H9 (cell line): ENCODE measurements around the gene LCMT2. TPM values are rescaled to one million over a fixed set of nuclear protein-coding genes. Genes with fewer than 3 reads are reported as not detected.
A peak's percentile ranks its signal among the peaks of the same experiment; 100 is the strongest.

Experiments
- DNase-seq: peaks from one replicate; pipeline ENCODE4 v3.0.0-alpha.2; 2017
- H2AFZ ChIP-seq: one replicate; pipeline ENCODE4 v1.6.1; 2013; ENCODE audit warnings: mild to moderate bottlenecking, low read length, control low read depth, moderate library complexity
- H2AK5ac ChIP-seq: 2 replicates; pipeline ENCODE4 v1.6.1; 2013; ENCODE audit warnings: low read length, control low read depth, mixed read lengths; ENCODE audit not compliant: insufficient read length
- H2BK120ac ChIP-seq: one replicate; pipeline ENCODE4 v1.6.1; 2013; ENCODE audit warnings: low read depth, mild to moderate bottlenecking, low read length, control low read depth, inconsistent platforms; ENCODE audit not compliant: poor library complexity, severe bottlenecking
- H2BK12ac ChIP-seq: 2 replicates; pipeline ENCODE4 v1.6.1; 2013; ENCODE audit warnings: low read length, control low read depth, mixed read lengths, low read depth; ENCODE audit not compliant: insufficient read length
- H2BK15ac ChIP-seq: 2 replicates; pipeline ENCODE4 v1.6.1; 2013; ENCODE audit warnings: low read depth, low read length, control low read depth
- H2BK20ac ChIP-seq: one replicate; pipeline ENCODE4 v1.6.1; 2013; ENCODE audit warnings: low read depth, mild to moderate bottlenecking, low read length, control low read depth, inconsistent platforms; ENCODE audit not compliant: poor library complexity, severe bottlenecking
- H2BK5ac ChIP-seq: 2 replicates; pipeline ENCODE4 v1.6.1; 2013; ENCODE audit warnings: low read length, control low read depth, mixed read lengths; ENCODE audit not compliant: insufficient read length
- H3K14ac ChIP-seq: 2 replicates; pipeline ENCODE4 v1.6.1; 2013; ENCODE audit warnings: low read length, control low read depth; ENCODE audit not compliant: insufficient read depth
- H3K18ac ChIP-seq: 2 replicates; pipeline ENCODE4 v1.6.1; 2013; ENCODE audit warnings: low read depth, mild to moderate bottlenecking, mixed read lengths, low read length, control low read depth; ENCODE audit not compliant: insufficient read length
- H3K23ac ChIP-seq: 2 replicates; pipeline ENCODE4 v1.6.1; 2013; ENCODE audit warnings: low read length, control low read depth, mixed read lengths, low read depth; ENCODE audit not compliant: insufficient read length
- H3K23me2 ChIP-seq: 2 replicates; pipeline ENCODE4 v1.6.1; 2013; ENCODE audit warnings: low read depth, mild to moderate bottlenecking, mixed read lengths, low read length, control low read depth; ENCODE audit not compliant: insufficient read length, poor library complexity, severe bottlenecking
- H3K27ac ChIP-seq: 2 replicates; pipeline ENCODE4 v1.5.1; 2013; ENCODE audit warnings: low read length, control low read depth, mixed read lengths, low read depth; ENCODE audit not compliant: insufficient read length
- H3K27me3 ChIP-seq: 2 replicates; pipeline ENCODE4 v1.6.1; 2013; ENCODE audit warnings: low read length, control low read depth, inconsistent platforms; ENCODE audit not compliant: insufficient read depth
- H3K4ac ChIP-seq: 2 replicates; pipeline ENCODE4 v1.6.1; 2013; ENCODE audit warnings: low read depth, mild to moderate bottlenecking, control low read depth, inconsistent platforms, low read length, moderate library complexity
- H3K4me1 ChIP-seq: 2 replicates; pipeline ENCODE4 v1.6.1; 2013; ENCODE audit warnings: low read length, control low read depth, inconsistent platforms; ENCODE audit not compliant: insufficient read depth
- H3K4me2 ChIP-seq: 2 replicates; pipeline ENCODE4 v1.6.1; 2013; ENCODE audit warnings: low read length, control low read depth, mixed read lengths; ENCODE audit not compliant: insufficient read length, insufficient read depth
- H3K56ac ChIP-seq: 2 replicates; pipeline ENCODE4 v1.6.1; 2013; ENCODE audit warnings: low read depth, mild to moderate bottlenecking, mixed read lengths, low read length, control low read depth; ENCODE audit not compliant: insufficient read length
- H3K79me1 ChIP-seq: 2 replicates; pipeline ENCODE4 v1.6.1; 2013; ENCODE audit warnings: low read depth, mild to moderate bottlenecking, moderate library complexity, low read length, control low read depth, inconsistent platforms; ENCODE audit not compliant: insufficient read depth, poor library complexity, severe bottlenecking
- H3K79me2 ChIP-seq: 2 replicates; pipeline ENCODE4 v1.6.1; 2013; ENCODE audit warnings: low read length, control low read depth, inconsistent platforms; ENCODE audit not compliant: insufficient read depth
- H3K9ac ChIP-seq: 2 replicates; pipeline ENCODE4 v1.6.1; 2013; ENCODE audit warnings: low read length, control low read depth, mixed read lengths; ENCODE audit not compliant: insufficient read length; ENCODE audit errors: extremely low read depth
- H3K9me3 ChIP-seq: one replicate; pipeline ENCODE4 v1.6.1; 2013; ENCODE audit warnings: low read depth, low read length, inconsistent platforms; ENCODE audit not compliant: control insufficient read depth
- H3T11ph ChIP-seq: one replicate; pipeline ENCODE4 v1.6.1; 2013; ENCODE audit warnings: mild to moderate bottlenecking, low read length, control low read depth, inconsistent platforms
- H4K20me1 ChIP-seq: one replicate; pipeline ENCODE4 v1.6.1; 2013; ENCODE audit not compliant: control insufficient read depth, insufficient read length, insufficient read depth
- H4K5ac ChIP-seq: 2 replicates; pipeline ENCODE4 v1.6.1; 2013; ENCODE audit warnings: low read depth, mild to moderate bottlenecking, mixed read lengths, low read length, control low read depth; ENCODE audit not compliant: insufficient read length
- H4K8ac ChIP-seq: replicated peaks from 2 replicates; pipeline ENCODE4 v1.6.1; 2013; ENCODE audit warnings: low read length, control low read depth, mixed read lengths, low read depth; ENCODE audit not compliant: insufficient read length
- H4K91ac ChIP-seq: 2 replicates; pipeline ENCODE4 v1.6.1; 2013; ENCODE audit warnings: low read depth, mild to moderate bottlenecking, moderate library complexity, mixed read lengths, low read length, control low read depth; ENCODE audit not compliant: insufficient read length
- H3K27ac Mint-ChIP-seq, 3 experiments: 2 replicates in 2 of 3; 3 replicates in 1 of 3; pipeline ENCODE4 v1.8.0; 2020 to 2021; ENCODE audit warnings: mixed read lengths in 3 of 3, mild to moderate bottlenecking in 1 of 3, moderate library complexity in 1 of 3
- H3K27me3 Mint-ChIP-seq: 2 replicates; pipeline ENCODE4 v1.8.0; 2021; ENCODE audit warnings: low read depth, mild to moderate bottlenecking, moderate library complexity, mixed read lengths
- H3K36me3 Mint-ChIP-seq, 3 experiments: 2 replicates in 2 of 3; 3 replicates in 1 of 3; pipeline ENCODE4 v1.8.0; 2020 to 2021; ENCODE audit warnings: low read depth in 3 of 3, mixed read lengths in 3 of 3; ENCODE audit not compliant: insufficient read depth in 1 of 3
- H3K4me1 Mint-ChIP-seq, 2 experiments: 2 replicates each; pipeline ENCODE4 v1.8.0; 2020; ENCODE audit warnings: mixed read lengths in 2 of 2
- H3K4me3 Mint-ChIP-seq, 2 experiments: 2 replicates in 1 of 2; 3 replicates in 1 of 2; pipeline ENCODE4 v1.8.0; 2020 to 2021; ENCODE audit warnings: mild to moderate bottlenecking in 2 of 2, mixed read lengths in 2 of 2, moderate library complexity in 1 of 2
- H3K9me3 Mint-ChIP-seq, 2 experiments: 2 replicates in 1 of 2; 3 replicates in 1 of 2; pipeline ENCODE4 v1.8.0; 2020; ENCODE audit warnings: mild to moderate bottlenecking in 2 of 2, mixed read lengths in 2 of 2, moderate library complexity in 1 of 2
- CTCF ChIP-seq: fragments of 200-600 bp; sonication (generic); conservative IDR thresholded peaks from 3 replicates; pipeline ENCODE4 v1.8.0; 2021; ENCODE audit warnings: antibody characterized with exemption, mild to moderate bottlenecking
- WGBS: extraction: QIAGEN DNeasy Blood & Tissue Kit; methylation state at CpG from one replicate; pipeline ENCODE4 v1.1.7; 2013; ENCODE audit warnings: missing lambda C conversion rate, low lambda C conversion rate, mixed read lengths; ENCODE audit not compliant: insufficient read length; ENCODE audit errors: extremely low coverage; 5-methylcytosine and 5-hydroxymethylcytosine counted together
- total RNA-seq: library from RNA; stranded (reverse); gene quantifications from 2 replicates; pipeline ENCODE4 v1.2.1, GENCODE V29; 2021

LCMT2 gene
- total RNA-seq, 1 experiment from 2014 or later = 16.5 TPM

GRCh38 chr15:43278869-43279268, 51.5 kb downstream of the LCMT2 start:
- H4K91ac ChIP-seq = no peak overlapping the region
- no peak for DNase-seq
- H3K23me2 ChIP-seq = no peaks in the 10 kb centered on the region
- H3K4me3 Mint-ChIP-seq = no peak overlapping the region
- no peak overlapping the region for H2AK5ac ChIP-seq
- no peak overlapping the region for H3T11ph ChIP-seq
- H3K27ac Mint-ChIP-seq = 0 out of 7 replicates have a peak overlapping the region, but pooled peaks of 1 of the 3 experiments have one; percentile 21
- no peaks in the 10 kb centered on the region for H3K27me3 ChIP-seq
- no peak overlapping the region for H2BK20ac ChIP-seq
- no peaks in the 10 kb centered on the region for H4K20me1 ChIP-seq
- no peaks in the 10 kb centered on the region for H3K4me1 ChIP-seq
- H3K4me1 Mint-ChIP-seq = peaks cover 0 to 10% of the 10 kb centered on the region in 2 experiments; a peak in 2 of 4 replicates
- H3K27ac ChIP-seq = no peak overlapping the region
- no peaks in the 10 kb centered on the region for H3K79me2 ChIP-seq
- no peak overlapping the region for H2AFZ ChIP-seq
- H2BK5ac ChIP-seq = no peak overlapping the region
- no peak overlapping the region for H3K4ac ChIP-seq
- no peak overlapping the region for H4K8ac ChIP-seq
- no peak overlapping the region for H2BK12ac ChIP-seq
- H3K36me3 Mint-ChIP-seq = no peaks in the 10 kb centered on the region
- H3K79me1 ChIP-seq = no peaks in the 10 kb centered on the region
- TF ChIP-seq CTCF = no peak
- no peak overlapping the region for H3K18ac ChIP-seq
- H4K5ac ChIP-seq = no peak overlapping the region
- no peak overlapping the region for H2BK15ac ChIP-seq
- H3K9me3 ChIP-seq = no peaks in the 10 kb centered on the region
- no peak overlapping the region for H3K14ac ChIP-seq
- WGBS = no CpG with 5 or more reads among the region's 11 CpGs
- peaks cover 3% of the 10 kb centered on the region; the same call in 1 of the 2 replicates for H3K27me3 Mint-ChIP-seq
- no peak overlapping the region for H3K9ac ChIP-seq
- H3K56ac ChIP-seq = no peak overlapping the region
- H2BK120ac ChIP-seq = no peak overlapping the region
- H3K23ac ChIP-seq = no peak overlapping the region
- H3K4me2 ChIP-seq = no peak overlapping the region
- no peaks in the 10 kb centered on the region for H3K9me3 Mint-ChIP-seq
